A549 treated with CORT108297 at 1 μM for 4 hours (cell line): ENCODE results near the gene ACAP2. TPM values are rescaled to one million over a fixed set of nuclear protein-coding genes. Genes with fewer than 3 reads are reported as not detected.

Experiments used
- total RNA-seq: library from RNA; stranded (reverse); fragments of 200-300 nt; extraction: Qiagen RNA extraction; gene quantifications from 5 replicates; pipeline ENCODE4 v1.2.3, GENCODE V29; 2022

The ACAP2 gene
- 5.9 to 8.8 TPM (median 7.7 TPM) in 5 replicates for total RNA-seq

GRCh38 chr3:195442573-195443390, at the start of gene ACAP2:
TSS of gene ACAP2 (minus strand) at chr3:195443020. CDS start at chr3:195442847, 173 bp downstream.

GRCh38 chr3:195270817-195271409, 171.9 kb downstream of the ACAP2 start, which contains the start of gene XXYLT1:
TSS of gene XXYLT1 (minus strand) at chr3:195271159. CDS start at chr3:195271058, 101 bp downstream.

Other genes with a start within 250 kb of the ACAP2 start
- 10.0 to 13.8 TPM (median 12.7 TPM) in 5 replicates for gene XXYLT1, start 171.9 kb downstream of the ACAP2 start, total RNA-seq
- 13.8 to 19.0 TPM (median 16.1 TPM) in 5 replicates for gene PPP1R2, start 100.3 kb upstream of the ACAP2 start, total RNA-seq
- 0.50 to 1.1 TPM (median 0.58 TPM) in 5 replicates for gene APOD, start 140.9 kb upstream of the ACAP2 start, total RNA-seq